ENCODE data around the gene BSG.
A peak's percentile ranks its signal among the peaks of the same experiment; 100 is the strongest.
"Not testable (repeated sequence)": the region's sequence is repeated elsewhere in the genome, so short reads cannot be mapped to it uniquely, and the experiment has no call there.

Gene BSG

GRCh38 chr19:620166-620862 is 47.9 kb downstream of the BSG start:
- DNase-seq (ENCODE audit: low spot score) = no peak

GRCh38 chr19:621191-621590 is 48.8 kb downstream of the BSG start:
- not testable (repeated sequence) for DNase-seq (ENCODE audit: low spot score)

- no peak for DNase-seq (ENCODE audit: low spot score)
These were observed 49.4 kb downstream of the BSG start for GRCh38 chr19:621819-622218.

- no peak for DNase-seq (ENCODE audit: low spot score)
These were observed 50.3 kb downstream of the BSG start for GRCh38 chr19:622666-623065.

- DNase-seq (ENCODE audit: low spot score) = no peak
These were observed 51.0 kb downstream of the BSG start for GRCh38 chr19:623175-623916.

GRCh38 chr19:623974-624373 is 51.6 kb downstream of the BSG start:
- no peak for DNase-seq (ENCODE audit: low spot score)

GRCh38 chr19:624433-625109 is 52.2 kb downstream of the BSG start:
- DNase-seq (ENCODE audit: low spot score) = no peak

- DNase-seq (ENCODE audit: low spot score) = no peak
These were observed 52.9 kb downstream of the BSG start for GRCh38 chr19:625257-625656.

- not testable (repeated sequence) for DNase-seq (ENCODE audit: low spot score)
These were observed 54.2 kb downstream of the BSG start for GRCh38 chr19:626566-626965.

- no peak for DNase-seq (ENCODE audit: low spot score)
These were observed 55.8 kb downstream of the BSG start for GRCh38 chr19:628168-628567.

GRCh38 chr19:629515-629914 is 57.1 kb downstream of the BSG start:
- not testable (repeated sequence) for DNase-seq (ENCODE audit: low spot score)

- DNase-seq (ENCODE audit: low spot score) = no peak
These were observed 57.7 kb downstream of the BSG start for GRCh38 chr19:629961-630714.

- peak; percentile 65 for DNase-seq (ENCODE audit: low spot score)
These were observed 60.2 kb downstream of the BSG start for GRCh38 chr19:632579-633067.
